Measurements from ENCODE around the gene SMAD7.
A peak's percentile ranks its signal among the peaks of the same experiment; 100 is the strongest.

SMAD7 gene

GRCh38 chr18:48949606-48950535, 894 bp downstream of the SMAD7 start:
- peak overlapping the region; percentile 99 for H3K27ac Mint-ChIP-seq
- H3K4me1 Mint-ChIP-seq (ENCODE audit: low read depth): peaks cover 40% of the 10 kb centered on the region
- intact Hi-C loops (cut with micrococcal nuclease): loop anchor here (2.0 to 10.0 kb wide), 7 partner anchors 42 to 295 kb away; no protein-coding TSS in a partner anchor
- no peaks in the 10 kb centered on the region for H3K9me3 Mint-ChIP-seq
- H3K36me3 Mint-ChIP-seq (ENCODE audit: low read depth): peaks cover 64% of the 10 kb centered on the region
- H3K4me3 Mint-ChIP-seq: peak overlapping the region; percentile 98
- peaks cover 1% of the 10 kb centered on the region for H3K27me3 Mint-ChIP-seq

- intact Hi-C loops (cut with micrococcal nuclease): loop anchor here (2.0 to 10.0 kb wide), 4 partner anchors 52 to 296 kb away; no protein-coding TSS in a partner anchor
- H3K27ac Mint-ChIP-seq: peak overlapping the region; percentile 99
- H3K4me1 Mint-ChIP-seq (ENCODE audit: low read depth): peaks cover 47% of the 10 kb centered on the region
- H3K27me3 Mint-ChIP-seq: no peaks in the 10 kb centered on the region
- H3K4me3 Mint-ChIP-seq: peak overlapping the region; percentile 98
- no peaks in the 10 kb centered on the region for H3K9me3 Mint-ChIP-seq
- H3K36me3 Mint-ChIP-seq (ENCODE audit: low read depth): peaks cover 72% of the 10 kb centered on the region
These were observed 1.6 kb downstream of the SMAD7 start for GRCh38 chr18:48949050-48949605.

GRCh38 chr18:48948112-48949049, 2.4 kb downstream of the SMAD7 start:
- peaks cover 55% of the 10 kb centered on the region for H3K4me1 Mint-ChIP-seq (ENCODE audit: low read depth)

GRCh38 chr18:48947560-48947959, 3.2 kb downstream of the SMAD7 start:
- Mint-ChIP-seq H3K4me3 (peak overlapping the region; percentile 98), H3K9me3 (no peaks in the 10 kb centered on the region), H3K36me3 (ENCODE audit: low read depth) (peaks cover 87% of the 10 kb centered on the region), H3K27me3 (no peaks in the 10 kb centered on the region), H3K4me1 (ENCODE audit: low read depth) (peaks cover 63% of the 10 kb centered on the region), H3K27ac (peak overlapping the region; percentile 99)
- intact Hi-C loops (cut with micrococcal nuclease): loop anchor here (5.0 to 10.0 kb wide), 3 partner anchors 235 to 297 kb away; no protein-coding TSS in a partner anchor

More at GRCh38 chr18:48948112-48949049, 2.4 kb downstream of the SMAD7 start:
- H3K36me3 Mint-ChIP-seq (ENCODE audit: low read depth): peaks cover 79% of the 10 kb centered on the region
- no peaks in the 10 kb centered on the region for H3K9me3 Mint-ChIP-seq
- peak overlapping the region; percentile 99 for H3K27ac Mint-ChIP-seq
- H3K4me3 Mint-ChIP-seq: peak overlapping the region; percentile 98
- no peaks in the 10 kb centered on the region for H3K27me3 Mint-ChIP-seq
- intact Hi-C loops (cut with micrococcal nuclease): loop anchor here (2.0 to 10.0 kb wide), 4 partner anchors 52 to 296 kb away; no protein-coding TSS in a partner anchor

GRCh38 chr18:48947092-48947491, 3.7 kb downstream of the SMAD7 start:
- H3K4me1 Mint-ChIP-seq (ENCODE audit: low read depth): peaks cover 64% of the 10 kb centered on the region
- peak overlapping the region; percentile 98 for H3K4me3 Mint-ChIP-seq
- peaks cover 92% of the 10 kb centered on the region for H3K36me3 Mint-ChIP-seq (ENCODE audit: low read depth)
- no peaks in the 10 kb centered on the region for H3K9me3 Mint-ChIP-seq
- intact Hi-C loops (cut with micrococcal nuclease): loop anchor here (5.0 to 10.0 kb wide), 3 partner anchors 235 to 298 kb away; no protein-coding TSS in a partner anchor
- H3K27me3 Mint-ChIP-seq: no peaks in the 10 kb centered on the region
- no peak overlapping the region for H3K27ac Mint-ChIP-seq

- Mint-ChIP-seq H3K27me3 (no peaks in the 10 kb centered on the region), H3K9me3 (no peaks in the 10 kb centered on the region), H3K4me3 (peak overlapping the region; percentile 98), H3K4me1 (ENCODE audit: low read depth) (peaks cover 70% of the 10 kb centered on the region), H3K27ac (no peak overlapping the region), H3K36me3 (ENCODE audit: low read depth) (peaks cover 99% of the 10 kb centered on the region)
- intact Hi-C loops (cut with micrococcal nuclease): loop anchor here (5.0 to 10.0 kb wide), 3 partner anchors 234 to 298 kb away; no protein-coding TSS in a partner anchor
These were observed 4.4 kb downstream of the SMAD7 start for GRCh38 chr18:48946329-48946835.

GRCh38 chr18:48945953-48946217, 4.9 kb downstream of the SMAD7 start:
- no peak overlapping the region for H3K4me3 Mint-ChIP-seq
- no peaks in the 10 kb centered on the region for H3K9me3 Mint-ChIP-seq
- H3K4me1 Mint-ChIP-seq (ENCODE audit: low read depth): peaks cover 75% of the 10 kb centered on the region
- H3K27ac Mint-ChIP-seq: no peak overlapping the region
- intact Hi-C loops (cut with micrococcal nuclease): loop anchor here (5.0 to 10.0 kb wide), 3 partner anchors 234 to 299 kb away; no protein-coding TSS in a partner anchor
- H3K27me3 Mint-ChIP-seq: no peaks in the 10 kb centered on the region
- peaks cover 100% of the 10 kb centered on the region for H3K36me3 Mint-ChIP-seq (ENCODE audit: low read depth)

GRCh38 chr18:48944634-48945033, 6.1 kb downstream of the SMAD7 start:
- peaks cover 87% of the 10 kb centered on the region for H3K4me1 Mint-ChIP-seq (ENCODE audit: low read depth)
- H3K4me3 Mint-ChIP-seq: peak overlapping the region; percentile 26
- no peaks in the 10 kb centered on the region for H3K27me3 Mint-ChIP-seq
- no peak overlapping the region for H3K27ac Mint-ChIP-seq
- peaks cover 100% of the 10 kb centered on the region for H3K36me3 Mint-ChIP-seq (ENCODE audit: low read depth)
- intact Hi-C loops (cut with micrococcal nuclease): loop anchor here (5.0 to 10.0 kb wide), 3 partner anchors 232 to 300 kb away; no protein-coding TSS in a partner anchor
- no peaks in the 10 kb centered on the region for H3K9me3 Mint-ChIP-seq

- intact Hi-C loops (cut with micrococcal nuclease): loop anchor here (10.0 kb wide), 2 partner anchors 269 to 301 kb away; no protein-coding TSS in a partner anchor
- no peaks in the 10 kb centered on the region for H3K27me3 Mint-ChIP-seq
- H3K27ac Mint-ChIP-seq: no peak overlapping the region
- H3K4me3 Mint-ChIP-seq: no peak overlapping the region
- no peaks in the 10 kb centered on the region for H3K9me3 Mint-ChIP-seq
- peaks cover 93% of the 10 kb centered on the region for H3K4me1 Mint-ChIP-seq (ENCODE audit: low read depth)
- peaks cover 100% of the 10 kb centered on the region for H3K36me3 Mint-ChIP-seq (ENCODE audit: low read depth)
These were observed 6.8 kb downstream of the SMAD7 start for GRCh38 chr18:48943736-48944527.

- H3K27me3 Mint-ChIP-seq: no peaks in the 10 kb centered on the region
- no peak overlapping the region for H3K4me3 Mint-ChIP-seq
- H3K36me3 Mint-ChIP-seq (ENCODE audit: low read depth): peaks cover 100% of the 10 kb centered on the region
- no peaks in the 10 kb centered on the region for H3K9me3 Mint-ChIP-seq
- peaks cover 98% of the 10 kb centered on the region for H3K4me1 Mint-ChIP-seq (ENCODE audit: low read depth)
- intact Hi-C loops (cut with micrococcal nuclease): loop anchor here (10.0 kb wide), 2 partner anchors 269 to 301 kb away; no protein-coding TSS in a partner anchor
- H3K27ac Mint-ChIP-seq: no peak overlapping the region
These were observed 7.4 kb downstream of the SMAD7 start for GRCh38 chr18:48943333-48943732.

GRCh38 chr18:48942554-48943261, 8.1 kb downstream of the SMAD7 start:
- no peaks in the 10 kb centered on the region for H3K9me3 Mint-ChIP-seq
- intact Hi-C loops (cut with micrococcal nuclease): loop anchor here (10.0 kb wide), 2 partner anchors 268 to 302 kb away; no protein-coding TSS in a partner anchor
- H3K4me1 Mint-ChIP-seq (ENCODE audit: low read depth): peaks cover 98% of the 10 kb centered on the region
- peaks cover 100% of the 10 kb centered on the region for H3K36me3 Mint-ChIP-seq (ENCODE audit: low read depth)
- no peak overlapping the region for H3K27ac Mint-ChIP-seq
- H3K27me3 Mint-ChIP-seq: no peaks in the 10 kb centered on the region
- H3K4me3 Mint-ChIP-seq: no peak overlapping the region

GRCh38 chr18:48942086-48942485, 8.7 kb downstream of the SMAD7 start:
- H3K9me3 Mint-ChIP-seq: no peaks in the 10 kb centered on the region
- H3K36me3 Mint-ChIP-seq (ENCODE audit: low read depth): peaks cover 100% of the 10 kb centered on the region
- peaks cover 98% of the 10 kb centered on the region for H3K4me1 Mint-ChIP-seq (ENCODE audit: low read depth)
- no peaks in the 10 kb centered on the region for H3K27me3 Mint-ChIP-seq
- intact Hi-C loops (cut with micrococcal nuclease): loop anchor here (10.0 kb wide), 2 partner anchors 267 to 303 kb away; no protein-coding TSS in a partner anchor
- no peak overlapping the region for H3K27ac Mint-ChIP-seq
- no peak overlapping the region for H3K4me3 Mint-ChIP-seq
